Measurements from ENCODE around the gene AKAP13. TPM values are rescaled to one million over a fixed set of nuclear protein-coding genes. Genes with fewer than 3 reads are reported as not detected.

The AKAP13 gene
- total and polyA plus RNA-seq, 9 donors: 45.3 to 190 (median 98.6) TPM

- TF ChIP-seq EP300 (IDR thresholded peaks at IDR 0.05) (no peak), POLR2A (IDR thresholded peaks at IDR 0.05) (peak; percentile 36)
- no peaks in the 10 kb centered on the region for H3K36me3 ChIP-seq
- intact Hi-C loops (cut with DNase I): loop anchor here in 1 of 4 donors (10.0 kb wide), 1 partner anchor 84 kb away; no protein-coding TSS in a partner anchor
- peak overlapping the region; percentile 72 for H3K4me3 ChIP-seq
- no peaks in the 10 kb centered on the region for H3K9me3 ChIP-seq
- H3K4me1 ChIP-seq (ENCODE audit: insufficient read depth): peaks cover 21% of the 10 kb centered on the region
- no peaks in the 10 kb centered on the region for H3K27me3 ChIP-seq
- peak in 1 of 5 donors; percentile 56 for DNase-seq
- peak overlapping the region in 1 of 2 donors; percentile 76 for H3K27ac ChIP-seq
- WGBS, 3 donors: 2 to 5% (median 3%) methylated on average over 3 of the region's 3 CpGs
These were observed 240.3 kb downstream of the AKAP13 start for GRCh38 chr15:85620690-85621049.

GRCh38 chr15:85621094-85621493 is 240.7 kb downstream of the AKAP13 start:
- H3K27ac ChIP-seq: peak overlapping the region in 1 of 2 donors; percentile 76
- no peak for TF ChIP-seq EP300 (IDR thresholded peaks at IDR 0.05)
- TF ChIP-seq POLR2A (IDR thresholded peaks at IDR 0.05): no peak
- TF ChIP-seq CTCF (IDR thresholded peaks at IDR 0.05): no peak
- no peaks in the 10 kb centered on the region for H3K27me3 ChIP-seq
- no peak for DNase-seq
- WGBS, 3 donors: 19 to 30% (median 29%) methylated on average over 4 of the region's 4 CpGs
- intact Hi-C loops (cut with DNase I): loop anchor here in 1 of 4 donors (10.0 kb wide), 1 partner anchor 84 kb away; no protein-coding TSS in a partner anchor
- no peaks in the 10 kb centered on the region for H3K9me3 ChIP-seq
- peaks cover 21% of the 10 kb centered on the region for H3K4me1 ChIP-seq (ENCODE audit: insufficient read depth)
- H3K4me3 ChIP-seq: peak overlapping the region; percentile 72
- no peaks in the 10 kb centered on the region for H3K36me3 ChIP-seq

- H3K27me3 ChIP-seq: no peaks in the 10 kb centered on the region
- peak overlapping the region; percentile 72 for H3K4me3 ChIP-seq
- no peaks in the 10 kb centered on the region for H3K9me3 ChIP-seq
- no peak for TF ChIP-seq CTCF (IDR thresholded peaks at IDR 0.05)
- no peak for TF ChIP-seq EP300 (IDR thresholded peaks at IDR 0.05)
- TF ChIP-seq POLR2A (IDR thresholded peaks at IDR 0.05): no peak
- peaks cover 19% of the 10 kb centered on the region for H3K4me1 ChIP-seq (ENCODE audit: insufficient read depth)
- no peaks in the 10 kb centered on the region for H3K36me3 ChIP-seq
- intact Hi-C loops (cut with DNase I): loop anchor here in 2 of 4 donors (1.0 to 10.0 kb wide), 2 partner anchors 54 to 82 kb away; no protein-coding TSS in a partner anchor
- peak overlapping the region in 1 of 2 donors; percentile 76 for H3K27ac ChIP-seq
- WGBS, 3 donors: 35 to 43% (median 35%) methylated on average over 6 of the region's 6 CpGs
- no peak for DNase-seq
These were observed 241.9 kb downstream of the AKAP13 start for GRCh38 chr15:85622221-85622831.

GRCh38 chr15:85623315-85624049 is 243.1 kb downstream of the AKAP13 start:
- no peak for DNase-seq
- Histone ChIP-seq H3K4me3 (peak overlapping the region; percentile 72), H3K36me3 (no peaks in the 10 kb centered on the region), H3K27ac (no peak overlapping the region), H3K9me3 (no peaks in the 10 kb centered on the region), H3K27me3 (no peaks in the 10 kb centered on the region), H3K4me1 (ENCODE audit: insufficient read depth) (peaks cover 18% of the 10 kb centered on the region)
- 54 to 71% (median 59%) methylated on average over 5 of the region's 5 CpGs for WGBS, 3 donors
- intact Hi-C loops (cut with DNase I): loop anchor here in 1 of 4 donors (10.0 kb wide), 1 partner anchor 81 kb away; no protein-coding TSS in a partner anchor
- TF ChIP-seq CTCF (IDR thresholded peaks at IDR 0.05) (no peak), POLR2A (IDR thresholded peaks at IDR 0.05) (no peak), EP300 (IDR thresholded peaks at IDR 0.05) (no peak)

Measured in ovary (tissue), 9 donors.